Caco-2 (cell line): Measurements from ENCODE around the gene CYP1A2. TPM values are rescaled to one million over a fixed set of nuclear protein-coding genes. Genes with fewer than 3 reads are reported as not detected.

ENCODE experiments used
- BruUV-seq: library from RNA; stranded (reverse); fragments of 400-500 nt; replicated peaks from 2 replicates; lab custom pipeline; 2021; lab: Mats Ljungman, UMichigan
- CTCF ChIA-PET: fragments of 300-600 bp; sonication (Branson Sonifier 250); formaldehyde crosslinking; loops from one replicate; lab custom pipeline; 2022; ENCODE audit warnings: antibody characterized with exemption; lab: Charles Lee
- POLR2A ChIA-PET: fragments of 300-600 bp; sonication (Branson Sonifier 250); formaldehyde crosslinking; loops from one replicate; lab custom pipeline; 2022; ENCODE audit warnings: antibody characterized with exemption; lab: Charles Lee
- DNase-seq, 2 experiments: peaks; one replicate each; pipeline versions ENCODE4 v3.0.0 to v3.0.0-alpha.2; 2020 to 2022
- H3K27me3 ChIP-seq: replicated peaks from 2 replicates; pipeline ENCODE4 v1.6.0; 2011; ENCODE audit warnings: low read length; ENCODE audit not compliant: control insufficient read depth, insufficient read depth
- H3K36me3 ChIP-seq: 2 replicates; pipeline ENCODE4 v1.5.1; 2011; ENCODE audit warnings: low read length; ENCODE audit not compliant: control insufficient read depth, insufficient read depth
- H3K4me1 ChIP-seq: fragments of 250-450 bp; sonication (Bioruptor Pico); 2 replicates; pipeline ENCODE4 v1.5.1; 2020; ENCODE audit warnings: mild to moderate bottlenecking
- H3K4me3 ChIP-seq: 2 replicates; pipeline ENCODE4 v1.5.1; 2011; ENCODE audit warnings: low read depth, mild to moderate bottlenecking, control low read depth, low read length
- H3K9me3 ChIP-seq: fragments of 250-450 bp; sonication (Bioruptor Pico); 2 replicates; pipeline ENCODE4 v1.5.1; 2020; ENCODE audit warnings: mild to moderate bottlenecking, moderate library complexity
- H3K27ac Mint-ChIP-seq: one replicate; pipeline ENCODE4 v1.8.0; 2022; ENCODE audit warnings: mixed read lengths; ENCODE audit not compliant: unreplicated experiment
- H3K27me3 Mint-ChIP-seq: one replicate; pipeline ENCODE4 v1.8.0; 2022; ENCODE audit warnings: mixed read lengths; ENCODE audit not compliant: insufficient read depth, unreplicated experiment
- H3K36me3 Mint-ChIP-seq: one replicate; pipeline ENCODE4 v1.8.0; 2022; ENCODE audit warnings: mild to moderate bottlenecking, mixed read lengths; ENCODE audit not compliant: insufficient read depth, unreplicated experiment
- H3K4me1 Mint-ChIP-seq: one replicate; pipeline ENCODE4 v1.8.0; 2022; ENCODE audit warnings: low read depth, mixed read lengths; ENCODE audit not compliant: unreplicated experiment
- H3K4me3 Mint-ChIP-seq: one replicate; pipeline ENCODE4 v1.8.0; 2022; ENCODE audit warnings: mild to moderate bottlenecking, moderate library complexity, mixed read lengths; ENCODE audit not compliant: unreplicated experiment
- H3K9me3 Mint-ChIP-seq: one replicate; pipeline ENCODE4 v1.8.0; 2022; ENCODE audit warnings: mixed read lengths; ENCODE audit not compliant: unreplicated experiment
- intact Hi-C: fragments of 100-400 bp; cut with micrococcal nuclease; formaldehyde crosslinking; loops from one replicate; pipeline ENCODE4 v1.10.0; 2022; ENCODE audit not compliant: unreplicated experiment
- total RNA-seq: library from RNA; stranded (reverse); gene quantifications from 2 replicates; pipeline ENCODE4 v1.2.3, GENCODE V29; 2022
- TF ChIP-seq, protein P1 (sequence below), 2 experiments: fragments of 200-600 bp in 1 of 2; IDR thresholded peaks; 1 replicate in 1 of 2; 2 replicates in 1 of 2; pipeline versions ENCODE4 v1.5.1 to v1.8.0; 2011 to 2022; ENCODE audit warnings: antibody characterized with exemption in 1 of 2, control low read depth in 1 of 2, inconsistent platforms in 1 of 2, low read depth in 1 of 2, low read length in 1 of 2, mild to moderate bottlenecking in 1 of 2, moderate library complexity in 1 of 2; ENCODE audit not compliant: insufficient read depth in 1 of 2, severe bottlenecking in 1 of 2, unreplicated experiment in 1 of 2

The CYP1A2 gene
- total RNA-seq, 1 experiment from 2014 or later = not detected

DNA sequence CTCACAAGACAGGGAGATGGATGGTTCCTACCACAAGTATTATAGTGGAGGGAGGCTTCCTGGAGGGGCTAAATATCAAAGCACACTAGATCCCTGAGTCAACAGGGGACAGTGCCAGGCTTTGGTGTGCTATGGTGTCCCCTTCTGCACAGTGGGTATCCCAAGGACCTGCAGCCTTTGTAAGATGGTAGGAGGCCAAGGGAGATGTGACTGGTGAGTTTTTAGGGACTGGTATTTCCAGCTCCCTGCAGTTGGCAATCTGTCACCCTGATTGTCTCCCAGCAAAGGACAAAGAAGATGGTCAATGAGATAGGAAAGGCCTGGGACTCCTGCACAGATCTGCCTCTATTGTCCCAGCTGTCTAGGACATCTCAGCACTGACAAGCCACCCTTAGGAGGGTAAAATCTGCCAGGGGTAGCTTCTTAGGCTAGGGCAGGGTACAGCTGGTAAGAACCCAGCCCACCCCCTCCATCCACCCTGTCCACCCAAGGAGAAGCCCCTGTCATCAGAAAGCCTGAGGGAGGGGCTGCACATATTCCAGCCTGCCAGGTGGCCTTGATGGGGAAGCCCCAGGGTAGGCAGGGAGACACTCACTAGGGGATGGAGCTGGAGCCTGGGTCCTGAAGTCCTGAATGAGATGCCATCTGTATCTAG is 23.9 kb upstream of the CYP1A2 start:
- Mint-ChIP-seq H3K27ac (no peak overlapping the region), H3K4me3 (peak overlapping the region; percentile 79), H3K4me1 (peaks cover 16% of the 10 kb centered on the region), H3K9me3 (no peaks in the 10 kb centered on the region), H3K36me3 (peaks cover 30% of the 10 kb centered on the region), H3K27me3 (no peaks in the 10 kb centered on the region)
- Histone ChIP-seq H3K27me3 (no peaks in the 10 kb centered on the region), H3K4me3 (peak overlapping the region; percentile 69), H3K36me3 (no peaks in the 10 kb centered on the region), H3K4me1 (peaks cover 27% of the 10 kb centered on the region), H3K9me3 (no peaks in the 10 kb centered on the region)
- DNase-seq = no peak
- BruUV-seq = TSS peak; percentile 31
- TF ChIP-seq, protein P1, sequence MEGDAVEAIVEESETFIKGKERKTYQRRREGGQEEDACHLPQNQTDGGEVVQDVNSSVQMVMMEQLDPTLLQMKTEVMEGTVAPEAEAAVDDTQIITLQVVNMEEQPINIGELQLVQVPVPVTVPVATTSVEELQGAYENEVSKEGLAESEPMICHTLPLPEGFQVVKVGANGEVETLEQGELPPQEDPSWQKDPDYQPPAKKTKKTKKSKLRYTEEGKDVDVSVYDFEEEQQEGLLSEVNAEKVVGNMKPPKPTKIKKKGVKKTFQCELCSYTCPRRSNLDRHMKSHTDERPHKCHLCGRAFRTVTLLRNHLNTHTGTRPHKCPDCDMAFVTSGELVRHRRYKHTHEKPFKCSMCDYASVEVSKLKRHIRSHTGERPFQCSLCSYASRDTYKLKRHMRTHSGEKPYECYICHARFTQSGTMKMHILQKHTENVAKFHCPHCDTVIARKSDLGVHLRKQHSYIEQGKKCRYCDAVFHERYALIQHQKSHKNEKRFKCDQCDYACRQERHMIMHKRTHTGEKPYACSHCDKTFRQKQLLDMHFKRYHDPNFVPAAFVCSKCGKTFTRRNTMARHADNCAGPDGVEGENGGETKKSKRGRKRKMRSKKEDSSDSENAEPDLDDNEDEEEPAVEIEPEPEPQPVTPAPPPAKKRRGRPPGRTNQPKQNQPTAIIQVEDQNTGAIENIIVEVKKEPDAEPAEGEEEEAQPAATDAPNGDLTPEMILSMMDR (IDR thresholded peaks at IDR 0.05; ENCODE audit: insufficient read depth in 1 of 2, low read depth in 1 of 2, low read length in 1 of 2, severe bottlenecking in 1 of 2, unreplicated experiment in 1 of 2) = no peak
- intact Hi-C loops = loop anchor here (2.0 kb wide), 1 partner anchor 28 kb away; the partner anchor contains the start of gene EDC3
- POLR2A ChIA-PET = interaction anchor here (1.2 kb wide), 1 partner anchor 29 kb away, joined by 3 read pairs; no protein-coding TSS in a partner anchor
- CTCF ChIA-PET = interaction anchor here (0.6 to 2.9 kb wide), 4 partner anchors 16 to 477 kb away, joined by 3 to 20 read pairs (median 3); partner anchors contain the start of gene C15orf39

DNA sequence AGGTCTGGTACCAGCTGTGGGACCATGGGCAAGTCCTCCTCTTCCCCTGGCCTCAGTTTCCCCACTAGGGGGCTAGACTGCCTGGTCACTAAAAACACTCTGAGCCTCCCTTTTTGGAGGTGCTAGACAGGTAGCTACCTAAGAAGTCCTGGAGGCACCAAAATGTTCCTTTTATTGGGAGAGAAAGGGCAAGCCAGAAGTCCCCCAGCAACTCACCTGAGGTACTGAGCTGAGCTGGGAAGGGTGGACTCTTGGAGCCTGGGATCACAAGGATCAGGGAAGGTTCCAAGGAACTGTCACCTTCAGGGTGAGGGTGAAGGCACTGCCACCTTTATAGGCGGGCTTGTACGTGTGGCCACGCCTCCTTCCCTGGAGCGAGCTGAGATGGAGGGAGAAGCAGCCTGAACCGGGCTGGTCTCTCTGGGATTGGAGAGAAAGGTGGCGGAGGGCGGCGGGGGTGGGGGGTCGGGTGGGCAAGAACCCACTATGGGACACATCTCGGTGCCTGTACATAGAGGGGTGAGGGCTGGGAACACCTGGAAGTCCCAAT is 23.3 kb upstream of the CYP1A2 start, which contains the start of gene CYP1A1:
CYP1A1 (minus strand) TSS at position 304 of the 550 bp plus-strand sequence. CDS start 2,431 bp downstream, outside the sequence.
- Mint-ChIP-seq H3K27ac (peak within 1 kb of the TSS; percentile 96), H3K4me1 (peaks cover 22% of the 10 kb centered on the region), H3K36me3 (peaks cover 34% of the 10 kb centered on the region), H3K27me3 (no peaks in the 10 kb centered on the region), H3K9me3 (no peaks in the 10 kb centered on the region), H3K4me3 (peak within 1 kb of the TSS; percentile 79)
- ChIA-PET POLR2A (interaction anchor here (1.0 to 1.3 kb wide), 3 partner anchors 30 to 43 kb away, joined by 3 to 6 read pairs (median 5); no protein-coding TSS in a partner anchor), CTCF (interaction anchor here (0.5 to 2.9 kb wide), 6 partner anchors 15 to 476 kb away, joined by 3 to 20 read pairs (median 4); partner anchors contain the start of gene C15orf39)
- H3K4me3 ChIP-seq = peak within 1 kb of the TSS; percentile 69
- no peaks in the 10 kb centered on the region for H3K9me3 ChIP-seq
- BruUV-seq = no TSS peak
- DNase-seq = peak; percentile 74 to 77
- no peaks in the 10 kb centered on the region for H3K36me3 ChIP-seq
- peaks cover 32% of the 10 kb centered on the region for H3K4me1 ChIP-seq
- no peaks in the 10 kb centered on the region for H3K27me3 ChIP-seq
- intact Hi-C loops = loop anchor here (2.0 kb wide), 1 partner anchor 28 kb away; the partner anchor contains the start of gene EDC3
- TF ChIP-seq, protein P1 (IDR thresholded peaks at IDR 0.05; ENCODE audit: insufficient read depth in 1 of 2, low read depth in 1 of 2, low read length in 1 of 2, severe bottlenecking in 1 of 2, unreplicated experiment in 1 of 2) = no peak
